ENCODE measurements around the gene MMP15. TPM values are rescaled to one million over a fixed set of nuclear protein-coding genes. Genes with fewer than 3 reads are reported as not detected.
"Not testable (repeated sequence)": the region's sequence is repeated elsewhere in the genome, so short reads cannot be mapped to it uniquely, and the experiment has no call there.

Gene MMP15
- under 1 TPM; 0.61 to 0.84 TPM for total RNA-seq

DNA sequence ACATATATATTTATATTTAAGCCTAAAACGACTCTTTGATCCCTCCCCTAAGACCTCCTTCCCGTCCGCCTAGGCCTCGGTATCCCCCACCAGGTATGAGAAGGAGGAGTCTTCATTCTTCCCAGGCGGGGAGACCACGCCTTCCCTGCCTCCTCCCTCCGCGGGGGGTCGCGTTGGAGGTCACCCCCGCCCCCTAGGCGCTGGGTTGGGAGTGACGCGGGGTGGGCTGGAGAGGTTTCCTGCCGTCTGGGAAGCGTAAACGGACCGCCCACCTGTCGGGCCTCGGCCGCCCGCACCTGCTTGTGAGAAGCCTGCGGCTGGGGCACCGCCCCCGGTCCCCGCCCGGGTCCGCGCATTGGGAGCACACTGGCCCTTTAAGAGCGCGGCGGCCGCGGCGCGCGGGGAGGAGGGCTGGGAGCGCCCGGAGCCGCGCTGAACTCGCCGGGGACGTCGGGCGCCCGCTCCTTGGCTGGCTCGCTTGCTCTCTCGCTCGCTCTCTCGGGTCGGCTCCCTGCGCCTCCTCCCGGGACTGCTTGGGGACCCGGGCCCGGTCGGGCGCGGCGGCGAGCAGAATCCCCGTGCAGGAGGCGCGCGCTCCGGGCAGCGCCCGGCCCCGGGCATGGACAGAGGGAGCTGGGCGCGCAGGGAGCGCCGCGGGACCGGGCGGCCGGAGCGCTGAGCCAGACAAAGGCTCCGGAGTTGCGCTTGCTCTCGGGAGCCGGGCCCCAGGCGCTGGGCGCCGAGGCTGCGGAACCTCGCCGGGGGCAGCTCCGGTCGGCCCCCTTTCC, at the start of gene MMP15:
TSS of gene MMP15 (plus strand) at position 404 of the 788 bp plus-strand sequence. CDS start 597 bp downstream, outside the sequence.
- ChIA-PET CTCF (interaction anchor here (0.5 to 1.7 kb wide), 2 partner anchors 119 to 123 kb away, joined by 4 to 5 read pairs; no protein-coding TSS in a partner anchor), POLR2A (no interaction called here)

DNA sequence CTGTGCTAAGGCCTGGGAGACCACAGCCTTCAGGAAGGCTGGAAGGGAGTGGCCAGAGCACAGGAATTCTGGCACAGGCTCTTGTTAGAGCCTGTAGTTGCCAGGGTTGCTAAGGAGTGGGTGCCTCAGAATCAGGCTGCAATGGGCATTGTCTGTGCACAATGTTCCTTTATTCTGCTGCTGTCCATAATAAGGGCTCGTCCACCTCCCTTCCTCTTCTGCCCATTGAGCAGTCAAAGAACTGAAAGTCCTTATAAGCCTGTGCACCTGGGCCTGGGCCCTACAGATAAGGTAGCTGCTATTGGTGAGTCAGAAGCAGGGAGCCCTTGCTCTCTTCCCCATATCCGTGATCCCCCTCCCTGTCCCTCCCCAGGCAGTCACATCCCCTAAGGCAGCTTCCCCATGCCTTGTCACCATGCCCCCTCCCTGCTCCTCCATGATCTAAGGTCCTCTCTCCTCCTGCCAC, 49.2 kb upstream of the MMP15 start:
- CTCF ChIA-PET: interaction anchor here (1.2 kb wide), 1 partner anchor 77 kb away, joined by 3 read pairs; no protein-coding TSS in a partner anchor
- POLR2A ChIA-PET: no interaction called here

DNA sequence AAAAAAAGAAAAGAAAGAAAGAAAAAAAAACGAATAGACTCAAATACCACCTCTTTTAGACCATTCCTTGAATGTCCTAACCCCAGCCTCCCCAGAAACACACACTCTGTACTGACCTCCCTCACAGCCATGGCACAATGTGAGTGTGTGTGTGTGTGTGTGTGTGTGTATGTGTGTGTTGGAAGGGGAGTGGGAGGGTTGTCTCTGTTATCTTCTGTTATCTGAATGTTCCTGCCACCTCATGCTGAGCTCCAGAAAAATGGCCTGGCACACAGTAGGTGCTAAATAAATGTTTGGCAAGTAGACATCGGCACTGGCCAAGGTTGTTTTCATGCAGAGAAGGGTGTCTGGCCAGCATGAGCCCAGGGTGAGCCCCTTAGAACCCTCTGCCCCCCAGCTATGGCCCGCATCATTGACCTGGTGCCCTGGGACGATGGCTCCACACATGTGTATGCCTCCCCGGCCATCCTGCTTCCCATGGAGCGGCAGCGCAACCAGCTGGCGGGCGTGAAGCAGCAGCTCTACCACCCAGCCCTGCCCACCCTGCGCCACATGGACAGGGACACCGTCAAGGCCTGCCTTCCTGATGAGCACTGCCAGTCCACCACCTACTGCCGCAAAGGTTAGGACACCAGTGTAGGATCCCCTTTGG, 48.0 kb upstream of the MMP15 start:
- ChIA-PET CTCF (interaction anchor here (0.5 to 1.2 kb wide), 3 partner anchors 78 to 1980 kb away, joined by 3 read pairs; no protein-coding TSS in a partner anchor), POLR2A (no interaction called here)

DNA sequence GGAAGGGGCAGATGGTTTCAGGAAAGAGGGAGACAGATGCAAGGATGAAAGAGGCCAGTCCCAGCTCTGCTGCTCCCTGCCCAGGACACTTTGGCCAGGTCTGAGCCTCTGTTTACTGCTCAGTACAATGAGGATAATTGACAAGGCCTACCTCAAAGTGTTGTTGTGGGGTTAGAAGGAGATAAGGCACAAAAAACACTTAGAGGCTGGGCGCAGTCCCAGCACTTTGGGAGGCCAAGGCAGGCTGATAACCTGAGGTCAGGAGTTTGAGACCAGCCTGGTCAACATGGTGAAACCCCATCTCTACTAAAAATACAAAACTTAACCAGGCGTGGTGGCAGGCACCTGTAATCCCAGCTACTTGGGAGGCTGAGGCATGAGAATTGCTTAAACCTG, 47.5 kb upstream of the MMP15 start:
- CTCF ChIA-PET: interaction anchor here (0.5 kb wide), 1 partner anchor 174 kb away, joined by 3 read pairs; no protein-coding TSS in a partner anchor
- POLR2A ChIA-PET: not testable (repeated sequence)

DNA sequence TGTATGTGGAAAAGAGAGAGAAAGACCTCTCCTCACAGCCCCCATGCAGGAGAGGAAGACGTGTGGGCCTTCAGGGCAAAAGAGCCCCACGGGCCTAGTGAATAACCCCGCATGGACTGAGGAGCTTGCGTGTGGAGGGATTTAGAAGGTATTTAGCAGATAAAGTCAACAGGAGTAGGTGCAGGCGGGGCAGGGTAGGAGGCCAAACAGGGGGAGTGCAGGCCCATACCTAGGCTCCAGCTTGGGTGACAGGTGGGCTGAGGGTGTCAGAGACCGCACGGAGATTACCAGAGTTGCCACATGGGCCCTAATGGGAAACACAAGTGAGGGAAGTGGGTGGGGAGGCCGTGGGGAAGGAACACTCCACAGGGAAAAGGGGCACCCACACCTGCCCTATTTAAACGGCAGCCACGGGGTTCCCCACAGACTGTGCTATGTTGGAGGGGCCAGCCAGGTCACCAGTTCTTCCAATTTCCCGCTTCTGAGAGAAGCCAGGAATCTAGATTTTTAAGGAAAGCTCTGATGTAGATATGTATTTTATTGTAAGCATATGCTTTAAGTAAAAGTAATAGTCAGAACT, 46.5 kb upstream of the MMP15 start:
- POLR2A ChIA-PET: no interaction called here

DNA sequence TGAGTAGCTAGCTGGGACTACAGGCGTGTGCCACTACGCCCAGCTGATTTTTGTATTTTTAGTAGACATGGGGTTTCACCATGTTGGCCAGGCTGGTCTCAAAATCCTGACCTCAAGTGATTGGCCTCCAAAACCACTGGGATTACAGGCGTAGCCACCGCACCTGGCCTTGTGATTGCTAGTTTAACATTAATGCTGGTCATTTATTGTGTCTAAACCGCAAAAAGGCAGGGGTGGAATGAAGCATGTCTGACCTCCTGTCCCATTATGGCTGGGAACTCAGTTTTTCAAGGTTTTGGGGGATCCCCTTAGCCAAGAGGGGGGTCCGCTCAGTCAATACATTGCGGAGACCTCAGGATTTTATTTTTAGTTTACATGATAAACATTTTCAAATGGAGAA, 43.9 kb upstream of the MMP15 start:
- POLR2A ChIA-PET: no interaction called here
- CTCF ChIA-PET: no interaction called here

More for the DNA sequence above, 46.5 kb upstream of the MMP15 start:
- CTCF ChIA-PET: no interaction called here

DNA sequence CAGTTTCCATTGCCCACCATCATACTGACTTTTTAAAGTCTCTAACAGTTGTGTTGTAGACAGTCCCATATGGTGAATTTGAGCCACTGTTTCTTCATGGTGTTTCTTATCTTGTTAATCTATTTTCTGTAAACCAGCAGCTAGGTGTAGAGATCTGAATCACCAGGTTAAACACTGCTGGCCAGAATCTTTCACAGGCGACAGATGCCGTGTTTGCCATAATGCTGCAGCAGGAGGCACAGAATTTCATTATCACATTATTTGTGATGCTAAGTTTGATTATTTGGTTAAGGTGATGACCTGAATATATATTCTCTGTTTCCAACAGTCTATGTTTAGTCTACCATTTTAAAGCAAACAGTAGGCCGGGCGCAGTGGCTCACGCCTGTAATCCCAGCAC, 43.2 kb upstream of the MMP15 start:
- CTCF ChIA-PET: no interaction called here
- POLR2A ChIA-PET: no interaction called here

DNA sequence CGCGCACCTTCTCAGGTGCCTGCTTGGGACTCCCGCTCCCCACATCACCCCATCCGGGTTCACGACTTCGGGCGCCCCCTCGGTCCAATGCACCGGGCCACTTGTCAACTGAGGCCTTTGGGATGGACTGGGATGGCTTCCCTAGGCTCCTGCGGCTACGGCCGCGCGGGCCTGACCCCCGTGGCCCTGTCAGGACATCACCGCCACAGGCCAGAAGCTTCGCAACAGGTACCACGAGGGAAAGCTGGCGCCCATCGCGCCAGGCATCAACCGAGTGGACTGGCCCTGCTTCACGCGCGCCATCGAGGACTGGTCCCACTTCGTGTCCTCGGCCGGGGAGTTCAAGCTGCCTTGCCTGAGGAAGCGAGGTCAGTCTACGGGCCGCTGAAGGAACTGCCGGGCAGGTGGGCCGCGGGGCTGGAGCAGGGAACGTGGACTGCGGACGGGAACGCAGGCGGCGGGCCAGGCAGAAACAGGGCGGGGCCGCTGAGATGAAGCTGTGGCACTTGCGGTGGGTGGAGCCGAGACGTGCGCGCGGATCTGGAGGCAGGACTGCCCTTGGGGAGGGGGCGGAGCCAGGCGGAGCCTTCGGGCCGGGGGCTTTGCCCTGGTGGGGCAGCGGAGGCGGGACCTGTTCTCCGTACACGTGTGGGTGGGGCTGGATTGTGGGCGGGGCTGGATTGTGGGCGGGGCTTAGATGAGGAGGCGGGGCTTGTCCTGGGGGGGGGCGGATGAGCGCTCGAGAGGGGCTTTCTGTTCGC, 40.9 kb upstream of the MMP15 start:
- POLR2A ChIA-PET: interaction anchor here (1.0 to 1.2 kb wide), 2 partner anchors 13 to 16 kb away, joined by 3 to 4 read pairs; partner anchors contain the start of genes USB1 and ZNF319
- CTCF ChIA-PET: interaction anchor here (0.9 to 1.2 kb wide), 5 partner anchors 13 to 407 kb away, joined by 3 to 4 read pairs (median 3); partner anchors contain the start of gene USB1

DNA sequence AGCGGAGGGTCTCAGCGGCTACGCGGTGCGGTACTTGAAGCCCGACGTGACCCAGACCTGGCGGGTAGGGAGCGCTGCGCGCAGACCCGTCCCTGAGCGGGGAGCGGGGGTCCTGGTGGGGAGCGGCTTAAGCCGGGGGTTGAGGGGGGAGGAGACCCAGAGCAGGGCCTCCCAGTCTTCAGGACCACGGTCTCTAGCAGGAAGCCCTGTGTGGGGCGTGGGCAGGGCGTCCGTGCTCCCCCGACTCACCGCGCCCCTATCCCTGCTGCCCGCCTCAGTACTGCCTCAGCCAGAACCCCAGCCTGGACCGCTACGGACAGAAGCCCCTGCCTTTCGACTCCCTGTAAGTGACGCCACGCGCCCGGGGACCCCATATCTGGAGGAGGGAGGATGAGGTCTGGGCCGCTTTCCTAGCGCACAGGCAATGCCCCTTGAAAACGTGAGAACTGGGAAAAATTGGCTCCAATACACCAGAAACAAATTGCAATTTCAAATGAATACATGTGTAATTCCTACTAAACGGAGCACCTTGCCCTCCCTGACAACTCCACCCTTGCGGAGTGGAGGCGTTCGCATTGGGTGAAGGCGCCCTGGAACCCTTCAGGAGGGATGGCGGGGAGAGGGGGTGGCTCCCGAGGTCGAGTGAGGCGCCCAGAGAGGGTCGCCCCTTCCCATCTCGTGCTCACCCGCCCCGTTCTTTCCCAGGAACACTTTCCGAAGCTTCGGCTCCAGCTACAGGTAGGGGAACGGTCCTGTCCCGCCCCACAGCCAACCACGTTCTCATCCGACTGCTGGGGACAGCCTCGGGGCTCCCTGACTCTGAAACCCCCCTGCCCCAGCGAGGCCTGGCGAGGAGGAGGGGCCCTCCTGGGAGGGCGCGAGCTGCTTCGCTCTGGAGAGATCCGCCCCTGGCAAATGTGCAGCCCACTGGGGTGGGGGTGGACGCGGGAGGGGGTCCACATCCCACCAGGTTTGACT, 40.1 kb upstream of the MMP15 start:
- POLR2A ChIA-PET: interaction anchor here (1.0 to 1.2 kb wide), 2 partner anchors 13 to 15 kb away, joined by 3 to 4 read pairs; partner anchors contain the start of genes USB1 and ZNF319
- CTCF ChIA-PET: interaction anchor here (0.9 to 1.2 kb wide), 5 partner anchors 13 to 408 kb away, joined by 3 to 4 read pairs (median 3); partner anchors contain the start of gene USB1

DNA sequence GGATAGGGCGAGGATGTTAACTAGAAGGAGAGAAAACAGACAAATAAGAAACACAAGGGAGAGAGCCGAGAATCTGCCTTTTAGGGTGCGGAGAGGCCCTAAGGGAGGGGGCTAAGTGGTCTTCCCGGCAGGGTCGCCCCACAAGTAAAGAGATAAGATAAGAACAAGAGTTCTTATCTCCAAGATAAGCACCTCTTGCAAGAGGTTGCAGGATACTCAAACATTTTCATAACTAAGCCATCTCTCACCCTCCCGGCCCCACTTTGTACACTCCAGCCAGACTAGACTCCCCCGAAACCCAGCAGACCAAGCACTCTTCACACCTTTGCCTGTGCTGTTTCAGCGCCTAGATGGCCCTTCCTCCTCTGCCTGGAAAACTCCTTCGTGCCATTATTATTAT, 39.4 kb upstream of the MMP15 start:
- ChIA-PET POLR2A (no interaction called here), CTCF (no interaction called here)

DNA sequence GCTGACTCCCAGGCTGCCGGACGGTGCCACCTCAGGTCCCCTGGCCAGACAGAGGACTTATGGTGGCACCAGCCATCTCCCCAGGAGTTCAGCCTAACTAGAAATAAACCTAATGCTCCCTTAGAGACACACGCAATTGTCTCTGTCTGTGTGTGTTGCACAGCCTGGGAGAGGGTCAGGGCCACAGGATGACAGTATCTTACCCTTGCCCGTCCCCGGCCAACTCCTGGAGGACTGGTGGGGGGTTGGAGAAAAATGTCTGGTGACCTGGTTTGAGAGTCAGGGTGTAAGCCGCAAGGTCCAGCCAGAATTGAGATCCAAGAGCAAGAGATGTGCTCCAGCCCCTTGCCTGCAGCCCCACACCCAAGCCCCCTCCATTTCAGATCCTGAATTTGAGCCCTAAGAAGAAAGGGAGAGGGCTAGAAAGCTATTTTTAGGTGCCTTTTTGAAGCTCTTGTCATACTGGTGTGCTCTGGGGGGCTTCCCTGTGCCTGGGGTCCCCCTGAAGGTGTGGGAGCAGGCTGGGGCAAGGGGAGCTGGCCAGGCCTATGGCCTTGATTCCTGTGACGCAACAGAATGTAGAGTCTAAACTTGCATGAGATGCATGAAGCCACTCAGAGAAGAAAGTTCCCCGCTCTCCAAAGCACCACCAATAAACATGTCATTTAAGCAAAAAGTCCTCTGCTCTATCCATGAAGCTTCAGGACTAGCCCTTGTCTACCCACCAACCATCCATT, 37.9 kb upstream of the MMP15 start:
- CTCF ChIA-PET: no interaction called here
- POLR2A ChIA-PET: no interaction called here

DNA sequence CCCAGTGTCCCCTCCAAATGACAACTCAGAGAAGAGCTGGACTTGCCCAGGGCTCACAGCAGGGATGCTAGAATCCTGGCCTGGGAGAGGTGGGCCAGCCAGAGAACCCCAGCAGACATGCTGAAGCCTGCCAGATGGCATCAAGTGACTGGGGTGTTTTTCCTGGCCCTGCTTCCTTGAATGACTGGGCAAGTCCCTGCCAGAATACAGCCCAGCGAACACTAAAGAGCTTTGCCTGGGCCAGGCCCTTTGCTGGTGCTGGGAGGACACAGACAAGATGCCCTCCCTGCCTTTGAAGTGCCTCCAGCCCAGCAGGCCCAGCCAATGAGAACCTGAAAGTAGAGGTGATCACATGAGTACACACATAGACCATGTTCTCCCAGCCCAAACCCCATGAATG, 36.6 kb upstream of the MMP15 start:
- ChIA-PET CTCF (no interaction called here), POLR2A (no interaction called here)

DNA sequence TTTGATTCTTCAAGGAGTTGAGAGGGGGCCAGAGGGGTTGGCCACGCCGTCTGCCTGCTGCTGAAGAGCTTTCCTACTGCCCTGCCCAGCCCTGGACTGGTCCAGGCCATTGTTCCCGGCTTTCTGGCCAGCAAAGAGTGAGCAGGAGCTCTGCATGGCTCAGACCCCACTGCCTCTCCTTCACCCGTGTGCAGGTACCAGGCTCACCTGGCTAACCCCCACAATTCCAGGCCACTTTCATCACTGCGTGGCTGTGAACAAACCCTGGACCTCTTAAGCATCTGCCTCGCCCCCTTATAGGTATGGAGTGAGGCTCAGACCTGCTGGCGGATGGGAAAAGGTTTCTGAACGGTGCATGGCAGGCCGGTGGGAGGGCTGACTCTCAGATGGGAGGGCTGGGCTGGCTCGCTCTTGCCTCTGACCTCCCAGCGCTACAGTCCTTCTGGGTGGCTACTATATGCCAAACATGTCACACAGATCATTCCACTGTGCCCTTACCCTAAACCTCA, 33.9 kb upstream of the MMP15 start:
- ChIA-PET POLR2A (no interaction called here), CTCF (no interaction called here)

DNA sequence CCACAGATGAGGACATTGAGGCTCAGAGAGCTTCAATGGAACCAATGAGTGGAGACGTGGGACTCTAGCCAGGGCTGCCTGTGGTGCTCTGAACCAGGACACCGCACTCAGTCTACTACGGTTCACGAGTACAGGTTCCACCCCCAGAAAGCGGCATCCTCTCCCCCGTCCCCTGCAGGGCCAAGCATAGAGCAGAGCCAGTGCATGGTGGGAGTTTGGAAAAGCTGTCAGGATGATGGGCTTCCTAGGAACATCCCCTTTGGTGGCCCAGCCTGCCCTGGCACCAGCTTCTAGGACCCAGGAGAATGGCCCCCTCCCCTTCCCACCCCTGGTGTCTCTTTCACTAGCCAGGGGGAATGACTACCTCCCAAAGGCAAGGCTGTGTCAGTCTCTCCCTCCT, 33.5 kb upstream of the MMP15 start:
- POLR2A ChIA-PET: no interaction called here

DNA sequence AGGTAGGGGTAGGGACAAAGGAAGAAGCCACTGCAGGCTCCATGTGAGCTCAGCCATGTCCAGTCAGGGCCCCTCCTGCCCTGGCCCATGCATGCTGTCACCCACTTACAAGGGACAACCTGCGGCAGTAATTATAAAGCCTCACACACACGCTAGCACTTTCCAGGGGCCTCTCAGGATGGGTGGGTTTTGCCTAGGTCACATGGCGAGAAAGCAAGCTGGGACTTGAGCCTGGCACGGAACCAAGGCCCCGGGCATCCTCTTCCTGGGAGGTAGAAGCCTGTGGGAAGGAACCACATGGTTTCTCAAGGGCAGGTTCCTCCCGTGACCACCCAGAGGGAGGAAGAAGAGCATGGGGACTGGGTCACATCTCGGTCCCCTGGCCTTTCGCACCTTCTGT, 32.1 kb upstream of the MMP15 start:
- ChIA-PET CTCF (interaction anchor here (0.5 to 1.4 kb wide), 3 partner anchors 87 to 1076 kb away, joined by 3 to 4 read pairs (median 4); no protein-coding TSS in a partner anchor), POLR2A (no interaction called here)

More for the DNA sequence above, 33.5 kb upstream of the MMP15 start:
- CTCF ChIA-PET: no interaction called here

DNA sequence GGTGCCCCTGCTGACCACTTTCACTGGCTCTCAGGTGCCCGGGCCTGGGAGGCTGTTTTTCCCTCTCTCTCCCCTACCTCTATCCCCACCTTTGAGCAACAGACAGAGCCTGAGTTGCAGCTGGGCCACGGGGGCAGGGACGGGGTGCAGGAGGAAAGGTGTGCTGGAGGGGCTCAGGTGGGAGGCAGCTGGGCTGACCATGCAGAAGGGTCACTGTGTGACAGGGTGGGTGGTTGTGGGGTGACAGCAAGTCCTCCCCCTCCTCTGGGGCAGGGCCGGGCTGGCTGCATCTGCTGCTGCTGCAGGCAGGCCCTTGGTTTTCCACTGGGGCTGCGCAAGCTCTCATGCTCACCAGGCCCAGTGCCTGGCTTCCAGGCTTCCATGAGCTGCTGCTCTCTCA, 31.7 kb upstream of the MMP15 start:
- ChIA-PET POLR2A (no interaction called here), CTCF (interaction anchor here (0.5 to 1.4 kb wide), 3 partner anchors 87 to 1076 kb away, joined by 3 to 4 read pairs (median 4); no protein-coding TSS in a partner anchor)

DNA sequence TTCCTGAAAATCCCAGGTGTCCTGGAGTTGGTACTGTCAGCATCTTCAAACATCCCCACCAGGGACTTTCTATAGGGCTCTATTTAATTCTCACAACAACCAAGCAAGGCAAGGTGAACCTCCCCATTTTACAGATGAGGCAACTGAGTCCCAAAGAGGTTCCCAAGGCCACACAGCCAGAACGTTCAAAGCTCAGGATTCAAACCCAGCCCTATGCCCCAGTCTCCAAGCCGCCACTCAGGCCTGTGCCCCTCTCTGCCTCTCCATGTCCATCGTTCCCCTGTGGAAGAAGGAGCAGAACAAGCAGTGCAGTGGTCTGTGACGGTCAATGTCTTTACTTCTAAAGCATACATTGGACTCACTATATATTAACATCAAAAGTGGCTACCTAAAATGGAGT, 31.2 kb upstream of the MMP15 start:
- POLR2A ChIA-PET: no interaction called here
- CTCF ChIA-PET: interaction anchor here (0.6 to 1.4 kb wide), 3 partner anchors 88 to 95 kb away, joined by 3 to 4 read pairs (median 3); no protein-coding TSS in a partner anchor
